ENCODE data around the gene CPNE9. TPM values are rescaled to one million over a fixed set of nuclear protein-coding genes. Genes with fewer than 3 reads are reported as not detected.

Gene CPNE9
- total and polyA plus RNA-seq, 2 of the 13 experiments (the other 11 are each of a cell fraction or from before 2014, with no cell fraction given) = 0.20 TPM; not detected in 1

DNA sequence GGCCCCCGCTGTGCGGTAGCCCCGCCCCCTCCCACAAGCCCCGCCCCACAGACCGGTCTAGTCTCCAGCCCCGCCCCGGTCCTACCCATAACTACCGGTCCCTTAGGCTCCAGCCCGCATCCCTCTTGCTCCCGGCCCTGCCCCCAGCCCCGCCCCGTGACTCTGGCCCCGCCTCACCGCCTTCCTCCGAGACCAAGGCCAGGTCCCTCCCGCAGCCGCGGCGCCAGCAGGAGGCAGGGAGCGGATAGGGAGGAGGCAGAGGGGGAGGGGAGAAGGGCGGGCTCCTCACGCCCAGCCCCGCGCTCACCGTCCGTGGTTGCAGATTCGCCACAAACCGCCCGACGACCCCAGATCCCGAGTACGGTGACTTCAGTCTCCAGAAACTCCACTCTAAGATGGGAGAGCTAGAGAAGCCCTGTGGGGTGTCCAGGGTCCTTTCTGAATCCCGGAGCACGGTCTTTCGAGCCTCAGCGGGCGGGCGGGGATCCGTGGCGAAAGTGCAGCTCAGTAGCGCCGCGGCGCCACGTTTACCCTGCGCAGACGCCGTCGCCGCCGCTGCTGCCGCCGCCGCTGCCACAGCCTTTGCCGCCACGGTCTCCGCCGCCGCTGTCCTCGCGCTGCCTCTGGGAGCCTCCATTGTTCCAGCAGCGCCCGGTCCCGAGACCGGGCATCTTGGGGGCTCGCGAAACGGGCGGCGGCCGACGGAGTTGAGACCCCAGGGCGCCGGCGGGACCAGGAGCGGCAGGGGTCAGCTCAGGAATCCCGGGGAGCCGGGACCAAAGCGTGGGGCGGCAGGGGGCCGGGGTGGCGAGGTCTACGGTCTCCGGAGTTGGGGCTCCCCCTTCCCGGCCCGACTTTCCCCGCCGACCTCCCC is 27.8 kb downstream of the CPNE9 start, which contains the start of gene BRPF1 (continued):
- TF ChIP-seq ZNF879 (CRISPR knock-in tag; IDR thresholded peaks at IDR 0.05) = no peak
- no peak for TF ChIP-seq JUND (CRISPR knock-in tag; IDR thresholded peaks at IDR 0.05)
- TF ChIP-seq YY1 (IDR thresholded peaks at IDR 0.05; ENCODE audit: insufficient read depth, insufficient replicate concordance, low read depth, low read length) = no peak
- 0 out of 2 replicates have a peak, but pooled peaks have one; percentile 45 for TF ChIP-seq ZSCAN21 (CRISPR knock-in tag; IDR thresholded peaks at IDR 0.05; ENCODE audit: borderline replicate concordance)
- no peak for TF ChIP-seq NR2F1 (CRISPR knock-in tag; IDR thresholded peaks at IDR 0.05)
- TF ChIP-seq FLYWCH1 (CRISPR knock-in tag; IDR thresholded peaks at IDR 0.05) = no peak
- peak; percentile 79; the same call in 1 of the 2 replicates for TF ChIP-seq ZNF746 (CRISPR knock-in tag; IDR thresholded peaks at IDR 0.05)
- TF ChIP-seq, protein P1, sequence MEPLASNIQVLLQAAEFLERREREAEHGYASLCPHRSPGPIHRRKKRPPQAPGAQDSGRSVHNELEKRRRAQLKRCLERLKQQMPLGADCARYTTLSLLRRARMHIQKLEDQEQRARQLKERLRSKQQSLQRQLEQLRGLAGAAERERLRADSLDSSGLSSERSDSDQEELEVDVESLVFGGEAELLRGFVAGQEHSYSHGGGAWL (CRISPR knock-in tag; IDR thresholded peaks at IDR 0.05) = peak; percentile 67; the same call in 1 of the 2 replicates
- TF ChIP-seq, protein P2, sequence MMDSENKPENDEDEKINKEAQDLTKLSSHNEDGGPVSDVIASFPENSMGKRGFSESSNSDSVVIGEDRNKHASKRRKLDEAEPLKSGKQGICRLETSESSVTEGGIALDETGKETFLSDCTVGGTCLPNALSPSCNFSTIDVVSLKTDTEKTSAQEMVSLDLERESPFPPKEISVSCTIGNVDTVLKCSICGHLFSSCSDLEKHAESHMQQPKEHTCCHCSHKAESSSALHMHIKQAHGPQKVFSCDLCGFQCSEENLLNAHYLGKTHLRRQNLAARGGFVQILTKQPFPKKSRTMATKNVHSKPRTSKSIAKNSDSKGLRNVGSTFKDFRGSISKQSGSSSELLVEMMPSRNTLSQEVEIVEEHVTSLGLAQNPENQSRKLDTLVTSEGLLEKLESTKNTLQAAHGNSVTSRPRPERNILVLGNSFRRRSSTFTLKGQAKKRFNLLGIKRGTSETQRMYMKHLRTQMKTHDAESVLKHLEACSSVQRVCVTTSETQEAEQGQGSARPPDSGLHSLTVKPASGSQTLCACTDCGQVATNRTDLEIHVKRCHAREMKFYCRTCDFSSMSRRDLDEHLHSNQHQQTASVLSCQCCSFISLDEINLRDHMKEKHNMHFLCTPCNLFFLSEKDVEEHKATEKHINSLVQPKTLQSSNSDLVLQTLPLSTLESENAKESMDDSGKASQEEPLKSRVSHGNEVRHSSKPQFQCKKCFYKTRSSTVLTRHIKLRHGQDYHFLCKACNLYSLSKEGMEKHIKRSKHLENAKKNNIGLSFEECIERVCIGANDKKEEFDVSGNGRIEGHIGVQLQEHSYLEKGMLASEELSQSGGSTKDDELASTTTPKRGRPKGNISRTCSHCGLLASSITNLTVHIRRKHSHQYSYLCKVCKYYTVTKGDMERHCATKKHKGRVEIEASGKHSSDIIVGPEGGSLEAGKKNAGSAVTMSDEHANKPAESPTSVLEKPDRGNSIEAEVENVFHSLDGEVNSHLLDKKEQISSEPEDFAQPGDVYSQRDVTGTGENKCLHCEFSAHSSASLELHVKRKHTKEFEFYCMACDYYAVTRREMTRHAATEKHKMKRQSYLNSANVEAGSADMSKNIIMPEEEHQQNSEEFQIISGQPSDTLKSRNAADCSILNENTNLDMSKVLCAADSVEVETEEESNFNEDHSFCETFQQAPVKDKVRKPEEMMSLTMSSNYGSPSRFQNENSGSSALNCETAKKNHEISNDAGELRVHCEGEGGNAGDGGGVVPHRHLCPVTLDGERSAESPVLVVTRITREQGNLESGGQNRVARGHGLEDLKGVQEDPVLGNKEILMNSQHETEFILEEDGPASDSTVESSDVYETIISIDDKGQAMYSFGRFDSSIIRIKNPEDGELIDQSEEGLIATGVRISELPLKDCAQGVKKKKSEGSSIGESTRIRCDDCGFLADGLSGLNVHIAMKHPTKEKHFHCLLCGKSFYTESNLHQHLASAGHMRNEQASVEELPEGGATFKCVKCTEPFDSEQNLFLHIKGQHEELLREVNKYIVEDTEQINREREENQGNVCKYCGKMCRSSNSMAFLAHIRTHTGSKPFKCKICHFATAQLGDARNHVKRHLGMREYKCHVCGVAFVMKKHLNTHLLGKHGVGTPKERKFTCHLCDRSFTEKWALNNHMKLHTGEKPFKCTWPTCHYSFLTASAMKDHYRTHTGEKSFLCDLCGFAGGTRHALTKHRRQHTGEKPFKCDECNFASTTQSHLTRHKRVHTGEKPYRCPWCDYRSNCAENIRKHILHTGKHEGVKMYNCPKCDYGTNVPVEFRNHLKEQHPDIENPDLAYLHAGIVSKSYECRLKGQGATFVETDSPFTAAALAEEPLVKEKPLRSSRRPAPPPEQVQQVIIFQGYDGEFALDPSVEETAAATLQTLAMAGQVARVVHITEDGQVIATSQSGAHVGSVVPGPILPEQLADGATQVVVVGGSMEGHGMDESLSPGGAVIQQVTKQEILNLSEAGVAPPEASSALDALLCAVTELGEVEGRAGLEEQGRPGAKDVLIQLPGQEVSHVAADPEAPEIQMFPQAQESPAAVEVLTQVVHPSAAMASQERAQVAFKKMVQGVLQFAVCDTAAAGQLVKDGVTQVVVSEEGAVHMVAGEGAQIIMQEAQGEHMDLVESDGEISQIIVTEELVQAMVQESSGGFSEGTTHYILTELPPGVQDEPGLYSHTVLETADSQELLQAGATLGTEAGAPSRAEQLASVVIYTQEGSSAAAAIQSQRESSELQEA (CRISPR knock-in tag; IDR thresholded peaks at IDR 0.05; ENCODE audit: not compliant biosample characterization) = peak; percentile 81
- 0 out of 2 replicates have a peak, but pooled peaks have one; percentile 42 for TF ChIP-seq CHCHD3 (CRISPR knock-in tag; IDR thresholded peaks at IDR 0.05)
- TF ChIP-seq ZNF124 (CRISPR knock-in tag; IDR thresholded peaks at IDR 0.05) = 0 out of 2 replicates have a peak, but pooled peaks have one; percentile 48
- TF ChIP-seq, protein P3, sequence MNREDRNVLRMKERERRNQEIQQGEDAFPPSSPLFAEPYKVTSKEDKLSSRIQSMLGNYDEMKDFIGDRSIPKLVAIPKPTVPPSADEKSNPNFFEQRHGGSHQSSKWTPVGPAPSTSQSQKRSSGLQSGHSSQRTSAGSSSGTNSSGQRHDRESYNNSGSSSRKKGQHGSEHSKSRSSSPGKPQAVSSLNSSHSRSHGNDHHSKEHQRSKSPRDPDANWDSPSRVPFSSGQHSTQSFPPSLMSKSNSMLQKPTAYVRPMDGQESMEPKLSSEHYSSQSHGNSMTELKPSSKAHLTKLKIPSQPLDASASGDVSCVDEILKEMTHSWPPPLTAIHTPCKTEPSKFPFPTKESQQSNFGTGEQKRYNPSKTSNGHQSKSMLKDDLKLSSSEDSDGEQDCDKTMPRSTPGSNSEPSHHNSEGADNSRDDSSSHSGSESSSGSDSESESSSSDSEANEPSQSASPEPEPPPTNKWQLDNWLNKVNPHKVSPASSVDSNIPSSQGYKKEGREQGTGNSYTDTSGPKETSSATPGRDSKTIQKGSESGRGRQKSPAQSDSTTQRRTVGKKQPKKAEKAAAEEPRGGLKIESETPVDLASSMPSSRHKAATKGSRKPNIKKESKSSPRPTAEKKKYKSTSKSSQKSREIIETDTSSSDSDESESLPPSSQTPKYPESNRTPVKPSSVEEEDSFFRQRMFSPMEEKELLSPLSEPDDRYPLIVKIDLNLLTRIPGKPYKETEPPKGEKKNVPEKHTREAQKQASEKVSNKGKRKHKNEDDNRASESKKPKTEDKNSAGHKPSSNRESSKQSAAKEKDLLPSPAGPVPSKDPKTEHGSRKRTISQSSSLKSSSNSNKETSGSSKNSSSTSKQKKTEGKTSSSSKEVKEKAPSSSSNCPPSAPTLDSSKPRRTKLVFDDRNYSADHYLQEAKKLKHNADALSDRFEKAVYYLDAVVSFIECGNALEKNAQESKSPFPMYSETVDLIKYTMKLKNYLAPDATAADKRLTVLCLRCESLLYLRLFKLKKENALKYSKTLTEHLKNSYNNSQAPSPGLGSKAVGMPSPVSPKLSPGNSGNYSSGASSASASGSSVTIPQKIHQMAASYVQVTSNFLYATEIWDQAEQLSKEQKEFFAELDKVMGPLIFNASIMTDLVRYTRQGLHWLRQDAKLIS (CRISPR knock-in tag; IDR thresholded peaks at IDR 0.05) = no peak
- no peak for TF ChIP-seq ZFP82 (CRISPR knock-in tag; IDR thresholded peaks at IDR 0.05; ENCODE audit: borderline replicate concordance)

Measured in HepG2 (cell line).